Activated CD4-positive, alpha-beta T cell treated with anti-CD3 and anti-CD28 coated beads, Interleukin-2, amount 50 U/mL, for 24 hours (primary cell): ENCODE measurements around the gene ALG14.

Source experiments
- DNase-seq, 2 donors: peaks; one replicate each; pipeline ENCODE4 v3.0.0-alpha.2; 2020; ENCODE audit warnings: low read depth in 1 of 2, low spot score in 1 of 2

Gene ALG14

GRCh38 chr1:94934551-94934950 lies 138.2 kb downstream of the ALG14 start:
- DNase-seq, result no peak

- DNase-seq, result no peak
Measured at GRCh38 chr1:94931254-94931841, 141.4 kb downstream of the ALG14 start.

- DNase-seq, result no peak
Measured at GRCh38 chr1:94929351-94930217, 143.2 kb downstream of the ALG14 start.

DNA sequence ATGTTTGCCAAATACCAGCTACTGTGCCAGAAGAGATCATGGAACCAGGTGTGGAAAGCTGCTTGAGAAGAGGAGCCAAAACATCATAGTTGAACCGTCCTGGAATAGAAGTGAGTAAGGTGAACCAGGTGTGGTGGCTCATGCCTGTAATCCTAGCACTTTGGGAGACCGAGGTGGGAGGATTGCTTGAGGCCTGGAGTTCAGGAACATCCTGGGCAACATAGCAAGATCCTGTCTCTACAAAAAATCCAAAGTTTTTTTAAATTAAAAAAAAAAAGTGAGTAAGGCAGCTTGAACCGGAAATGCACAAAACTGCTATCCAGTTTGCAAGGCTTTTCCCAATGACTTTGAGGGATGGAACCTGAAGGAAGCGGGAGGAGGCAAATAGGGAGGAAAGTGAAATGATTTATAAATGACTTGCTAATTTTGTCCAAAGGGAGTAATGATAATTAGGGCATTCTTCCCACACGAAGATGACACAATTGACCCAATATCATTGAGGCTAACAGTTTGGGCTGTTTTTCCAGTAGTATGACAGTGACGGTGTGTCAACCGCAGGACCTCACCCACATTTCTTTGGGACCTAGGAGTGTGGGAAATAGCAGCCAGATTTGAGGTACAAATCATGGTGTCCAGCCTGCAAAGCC lies 144.3 kb downstream of the ALG14 start:
- DNase-seq, result no peak

- DNase-seq, result no peak
Measured at GRCh38 chr1:94927405-94928175, 145.2 kb downstream of the ALG14 start.

DNA sequence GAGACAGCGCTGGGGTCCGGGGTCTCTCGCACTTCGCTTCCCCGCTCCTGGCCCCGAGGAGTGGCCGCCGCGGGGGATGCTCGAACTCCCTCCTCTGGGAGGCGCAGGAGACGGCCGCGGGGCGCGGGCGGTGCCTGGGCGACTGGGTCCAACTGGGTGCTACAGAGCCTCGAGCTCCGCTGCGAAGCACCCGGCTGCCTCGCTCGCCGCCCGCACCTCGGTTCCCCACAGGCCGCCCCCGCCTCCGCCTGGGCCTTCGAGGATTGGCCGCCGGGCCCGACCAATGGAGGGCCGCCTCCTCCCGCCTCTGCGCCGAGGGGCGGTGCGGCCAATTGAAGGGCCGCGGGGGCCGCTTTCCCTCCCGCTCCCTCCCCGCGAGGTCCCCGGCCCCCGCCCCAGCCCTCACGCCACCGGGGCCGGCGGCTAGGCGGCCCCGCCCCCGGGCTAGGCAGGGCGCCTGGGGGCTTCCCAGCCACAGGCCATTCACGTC lies 145.8 kb downstream of the ALG14 start, which contains the start of gene CNN3:
TSS of gene CNN3 (minus strand) at position 196 of the 490 bp plus-strand sequence. CDS start 216 bp downstream, outside the sequence.
- DNase-seq, result peak; percentile 23 to 47

GRCh38 chr1:94926126-94926914 lies 146.4 kb downstream of the ALG14 start:
- DNase-seq, result peak in 1 of 2 donors; percentile 2

- DNase-seq, result no peak
Measured at GRCh38 chr1:94925561-94926125, 147.1 kb downstream of the ALG14 start.

GRCh38 chr1:94925004-94925403 lies 147.7 kb downstream of the ALG14 start:
- no peak for DNase-seq
